Coronary artery (tissue), 2 donors: ENCODE data around the gene IL17RA.
"Not testable (repeated sequence)": the region's sequence is repeated elsewhere in the genome, so short reads cannot be mapped to it uniquely, and the experiment has no call there.

Source experiments
- DNase-seq: peaks from one replicate; pipeline ENCODE4 v3.0.0-alpha.2; 2017; ENCODE audit warnings: low spot score
- H3K27ac ChIP-seq, 2 donors: fragments of 200-600 bp; sonication (generic); one replicate each; pipeline ENCODE4 v1.5.1; 2016 to 2019
- H3K4me3 ChIP-seq: fragments of 200-600 bp; sonication (generic); 2 replicates; pipeline ENCODE4 v1.5.1; 2016; ENCODE audit warnings: mild to moderate bottlenecking, moderate library complexity
- TF ChIP-seq, protein P1 (sequence below): fragments of 200-600 bp; sonication (generic); IDR thresholded peaks from one replicate; pipeline ENCODE4 v1.5.1; 2019; ENCODE audit warnings: antibody characterized with exemption

IL17RA gene, protein sequence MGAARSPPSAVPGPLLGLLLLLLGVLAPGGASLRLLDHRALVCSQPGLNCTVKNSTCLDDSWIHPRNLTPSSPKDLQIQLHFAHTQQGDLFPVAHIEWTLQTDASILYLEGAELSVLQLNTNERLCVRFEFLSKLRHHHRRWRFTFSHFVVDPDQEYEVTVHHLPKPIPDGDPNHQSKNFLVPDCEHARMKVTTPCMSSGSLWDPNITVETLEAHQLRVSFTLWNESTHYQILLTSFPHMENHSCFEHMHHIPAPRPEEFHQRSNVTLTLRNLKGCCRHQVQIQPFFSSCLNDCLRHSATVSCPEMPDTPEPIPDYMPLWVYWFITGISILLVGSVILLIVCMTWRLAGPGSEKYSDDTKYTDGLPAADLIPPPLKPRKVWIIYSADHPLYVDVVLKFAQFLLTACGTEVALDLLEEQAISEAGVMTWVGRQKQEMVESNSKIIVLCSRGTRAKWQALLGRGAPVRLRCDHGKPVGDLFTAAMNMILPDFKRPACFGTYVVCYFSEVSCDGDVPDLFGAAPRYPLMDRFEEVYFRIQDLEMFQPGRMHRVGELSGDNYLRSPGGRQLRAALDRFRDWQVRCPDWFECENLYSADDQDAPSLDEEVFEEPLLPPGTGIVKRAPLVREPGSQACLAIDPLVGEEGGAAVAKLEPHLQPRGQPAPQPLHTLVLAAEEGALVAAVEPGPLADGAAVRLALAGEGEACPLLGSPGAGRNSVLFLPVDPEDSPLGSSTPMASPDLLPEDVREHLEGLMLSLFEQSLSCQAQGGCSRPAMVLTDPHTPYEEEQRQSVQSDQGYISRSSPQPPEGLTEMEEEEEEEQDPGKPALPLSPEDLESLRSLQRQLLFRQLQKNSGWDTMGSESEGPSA

GRCh38 chr22:17084554-17085276 lies at the start of gene IL17RA:
IL17RA (plus strand) TSS chr22:17085000; CDS start chr22:17085092, 92 bp downstream.
- Histone ChIP-seq H3K4me3 (peak within 1 kb of the TSS; percentile 94), H3K27ac (peak within 1 kb of the TSS; percentile 84 to 95)
- TF ChIP-seq, protein P1, sequence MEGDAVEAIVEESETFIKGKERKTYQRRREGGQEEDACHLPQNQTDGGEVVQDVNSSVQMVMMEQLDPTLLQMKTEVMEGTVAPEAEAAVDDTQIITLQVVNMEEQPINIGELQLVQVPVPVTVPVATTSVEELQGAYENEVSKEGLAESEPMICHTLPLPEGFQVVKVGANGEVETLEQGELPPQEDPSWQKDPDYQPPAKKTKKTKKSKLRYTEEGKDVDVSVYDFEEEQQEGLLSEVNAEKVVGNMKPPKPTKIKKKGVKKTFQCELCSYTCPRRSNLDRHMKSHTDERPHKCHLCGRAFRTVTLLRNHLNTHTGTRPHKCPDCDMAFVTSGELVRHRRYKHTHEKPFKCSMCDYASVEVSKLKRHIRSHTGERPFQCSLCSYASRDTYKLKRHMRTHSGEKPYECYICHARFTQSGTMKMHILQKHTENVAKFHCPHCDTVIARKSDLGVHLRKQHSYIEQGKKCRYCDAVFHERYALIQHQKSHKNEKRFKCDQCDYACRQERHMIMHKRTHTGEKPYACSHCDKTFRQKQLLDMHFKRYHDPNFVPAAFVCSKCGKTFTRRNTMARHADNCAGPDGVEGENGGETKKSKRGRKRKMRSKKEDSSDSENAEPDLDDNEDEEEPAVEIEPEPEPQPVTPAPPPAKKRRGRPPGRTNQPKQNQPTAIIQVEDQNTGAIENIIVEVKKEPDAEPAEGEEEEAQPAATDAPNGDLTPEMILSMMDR, result no peak
- DNase-seq, result peak; percentile 90

DNA sequence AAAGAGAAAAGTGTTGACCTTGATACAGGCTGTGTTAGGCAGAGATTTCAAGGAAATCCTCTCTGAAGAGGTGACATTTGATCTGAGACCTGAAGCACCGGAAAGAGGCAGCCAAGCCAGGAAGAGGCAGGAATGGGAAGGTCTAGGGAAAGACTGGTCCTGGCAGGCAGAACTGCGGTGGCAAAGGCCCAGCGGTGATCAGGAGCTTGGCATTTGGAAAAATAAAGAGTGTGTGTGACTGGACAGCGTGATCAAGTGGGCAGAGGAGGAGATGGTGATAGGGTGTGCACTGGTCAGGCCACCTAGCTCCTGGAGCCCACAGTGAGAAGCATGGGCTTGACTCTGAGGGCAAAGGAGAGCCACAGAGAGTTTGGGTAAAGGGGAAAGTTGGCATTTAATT lies 49.6 kb upstream of the IL17RA start:
- TF ChIP-seq, protein P1, result no peak
- H3K27ac ChIP-seq, result no peak overlapping the region
- no peak overlapping the region for H3K4me3 ChIP-seq
- DNase-seq, result no peak

- Histone ChIP-seq H3K27ac (peak overlapping the region in 1 of 2 donors; percentile 37), H3K4me3 (peak overlapping the region; percentile 61)
- DNase-seq, result not testable (repeated sequence)
Measured at GRCh38 chr22:17035976-17036841, 48.6 kb upstream of the IL17RA start.

- H3K27ac ChIP-seq, result peak overlapping the region in 1 of 2 donors; percentile 37
- DNase-seq, result not testable (repeated sequence)
- peak overlapping the region; percentile 61 for H3K4me3 ChIP-seq
Measured at GRCh38 chr22:17036842-17037711, 47.7 kb upstream of the IL17RA start.

DNA sequence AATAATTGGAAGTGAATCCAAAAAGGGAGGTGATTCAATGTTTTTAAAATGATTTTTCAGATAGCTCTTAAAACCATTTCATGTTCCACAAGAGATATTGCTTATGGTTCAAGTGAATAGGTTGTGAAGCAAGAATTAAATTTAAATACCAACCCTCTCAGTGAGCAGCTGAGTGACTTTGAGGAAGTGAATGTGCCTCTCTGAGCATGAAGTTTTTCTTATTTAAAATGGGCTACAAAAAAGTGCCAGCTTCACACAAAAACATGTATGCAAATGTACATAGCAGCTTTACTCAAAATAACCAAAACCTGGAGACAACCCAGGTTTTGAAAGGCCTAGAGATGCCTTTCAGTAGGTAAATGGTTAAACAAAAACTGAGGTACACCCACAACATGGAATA lies 41.3 kb upstream of the IL17RA start:
- TF ChIP-seq, protein P1, result no peak
- DNase-seq, result no peak

DNA sequence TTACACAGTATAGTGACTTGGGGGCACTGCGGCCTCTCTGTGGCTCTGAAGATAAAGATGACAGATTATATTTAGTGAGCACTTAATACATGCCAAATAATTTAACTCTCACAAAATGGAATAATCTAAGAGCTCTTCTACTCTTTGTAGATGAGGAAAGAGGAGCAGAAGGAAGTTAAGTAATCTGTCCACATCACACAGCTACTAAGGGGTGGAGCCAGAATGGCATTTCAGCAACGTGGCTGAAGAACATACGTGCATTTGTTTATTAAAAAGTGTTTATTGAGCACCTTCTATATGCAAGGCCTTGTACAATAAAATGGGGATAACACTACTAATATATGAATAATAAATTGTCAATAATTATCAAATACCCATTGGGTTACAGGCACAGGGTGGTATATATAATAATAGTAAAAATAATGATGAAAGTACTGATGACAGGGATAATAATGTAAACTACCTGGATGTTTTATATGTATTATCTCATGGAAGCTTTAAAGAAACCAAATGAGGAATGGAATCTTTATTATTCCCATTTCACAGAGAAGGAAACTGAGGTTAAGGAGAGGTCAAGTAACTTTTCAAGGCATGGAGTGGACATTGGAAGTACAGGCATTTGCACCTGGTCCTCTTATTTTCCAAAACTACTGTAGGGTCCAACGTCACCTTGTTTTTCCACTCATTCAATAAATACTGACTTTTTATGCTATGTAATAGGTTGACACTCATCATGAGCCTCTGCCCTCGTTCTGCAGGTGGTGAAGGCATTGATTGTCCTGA lies 38.0 kb upstream of the IL17RA start:
- no peak overlapping the region for H3K27ac ChIP-seq
- H3K4me3 ChIP-seq, result no peak overlapping the region
- no peak for DNase-seq
- TF ChIP-seq, protein P1, result no peak

More for the DNA sequence above, 41.3 kb upstream of the IL17RA start:
- Histone ChIP-seq H3K4me3 (no peak overlapping the region), H3K27ac (no peak overlapping the region)
